HepG2 (cell line): ENCODE results near the gene FGF18. TPM values are rescaled to one million over a fixed set of nuclear protein-coding genes. Genes with fewer than 3 reads are reported as not detected.

Experiments used
- ARHGAP35 ChIP-seq: sonication (generic); formaldehyde crosslinking; IDR thresholded peaks from 2 replicates; pipeline ENCODE4 v1.9.0; 2022; ENCODE audit warnings: mild to moderate bottlenecking, inconsistent platforms, moderate library complexity, missing genetic modification reagents, borderline replicate concordance
- ATF2 ChIP-seq: sonication (generic); formaldehyde crosslinking; IDR thresholded peaks from 2 replicates; pipeline ENCODE4 v1.4.0; 2020; ENCODE audit warnings: missing genetic modification reagents
- CBFB ChIP-seq: sonication (generic); formaldehyde crosslinking; IDR thresholded peaks from 2 replicates; pipeline ENCODE4 v1.4.0; 2020; ENCODE audit warnings: missing genetic modification reagents
- CHD4 ChIP-seq: fragments of 200-600 bp; sonication (generic); IDR thresholded peaks from 2 replicates; pipeline ENCODE4 v1.7.0; 2017; ENCODE audit warnings: mild to moderate bottlenecking, low read length, borderline replicate concordance
- GATAD1 ChIP-seq: IDR thresholded peaks from 2 replicates; pipeline ENCODE4 v1.6.1; 2016; ENCODE audit warnings: missing genetic modification reagents, missing compliant biosample characterization
- HBP1 ChIP-seq: IDR thresholded peaks from 2 replicates; pipeline ENCODE4 v1.6.1; 2016; ENCODE audit warnings: low read depth, control low read depth
- NCOR1 ChIP-seq: fragments of 200-600 bp; sonication (generic); IDR thresholded peaks from 2 replicates; pipeline ENCODE4 v1.7.0; 2017; ENCODE audit warnings: antibody characterized with exemption, low read length, borderline replicate concordance
- POLR2AphosphoS2 ChIP-seq: IDR thresholded peaks from 2 replicates; pipeline ENCODE4 v1.6.1; 2011; ENCODE audit warnings: low read depth, low read length, improper control_type of control experiment
- REST ChIP-seq, 2 experiments: IDR thresholded peaks; 2 replicates each; pipeline ENCODE4 v1.6.1; 2011 to 2012; ENCODE audit warnings: low read length in 2 of 2, borderline replicate concordance in 1 of 2, low read depth in 1 of 2, mild to moderate bottlenecking in 1 of 2, moderate library complexity in 1 of 2
- SKIL ChIP-seq: sonication (generic); formaldehyde crosslinking; IDR thresholded peaks from 2 replicates; pipeline ENCODE4 v1.8.0; 2022; ENCODE audit warnings: missing genetic modification reagents, mild to moderate bottlenecking, moderate library complexity, borderline replicate concordance
- SSRP1 ChIP-seq: IDR thresholded peaks from 2 replicates; pipeline ENCODE4 v1.6.1; 2016; ENCODE audit warnings: control low read depth
- TAF1 ChIP-seq: sonication (generic); formaldehyde crosslinking; IDR thresholded peaks from 2 replicates; pipeline ENCODE4 v1.4.0; 2020; ENCODE audit warnings: missing genetic modification reagents
- YEATS4 ChIP-seq: sonication (generic); formaldehyde crosslinking; IDR thresholded peaks from 2 replicates; pipeline ENCODE4 v1.4.0; 2020; ENCODE audit warnings: missing genetic modification reagents, borderline replicate concordance
- ZFP62 ChIP-seq: sonication (generic); formaldehyde crosslinking; IDR thresholded peaks from 2 replicates; pipeline ENCODE4 v1.4.0; 2020; ENCODE audit warnings: missing genetic modification reagents
- ZNF230 ChIP-seq: sonication (generic); formaldehyde crosslinking; IDR thresholded peaks from 2 replicates; pipeline ENCODE4 v1.4.0; 2020; ENCODE audit warnings: mild to moderate bottlenecking, missing genetic modification reagents
- ZNF232 ChIP-seq: sonication (generic); formaldehyde crosslinking; IDR thresholded peaks from 2 replicates; pipeline ENCODE4 v1.4.0; 2020; ENCODE audit warnings: missing genetic modification reagents, borderline replicate concordance
- ZNF331 ChIP-seq: sonication (generic); formaldehyde crosslinking; IDR thresholded peaks from 2 replicates; pipeline ENCODE4 v1.4.0; 2020; ENCODE audit warnings: missing genetic modification reagents
- ZNF557 ChIP-seq: sonication (generic); formaldehyde crosslinking; IDR thresholded peaks from 2 replicates; pipeline ENCODE4 v1.4.0; 2020; ENCODE audit warnings: missing genetic modification reagents
- ZNF652 ChIP-seq: IDR thresholded peaks from 2 replicates; pipeline ENCODE4 v1.6.1; 2016; ENCODE audit warnings: low read depth, borderline replicate concordance
- ZNF839 ChIP-seq: sonication (generic); formaldehyde crosslinking; IDR thresholded peaks from 2 replicates; pipeline ENCODE4 v1.4.0; 2020; ENCODE audit warnings: missing genetic modification reagents, mild to moderate bottlenecking, borderline replicate concordance
- polyA plus RNA-seq, 8 experiments: library from polyadenylated mRNA; depleted of rRNA in 3 of 8; stranded (reverse) in 7 of 8; unstranded in 1 of 8; fragments of >200 nt; fragmentation: Illumina TruSeq in 4 of 8; extraction: Trizol in 4 of 8; gene quantifications; 2 replicates each; pipeline versions ENCODE4 v1.2.1 to v1.2.3, GENCODE V29; 2011 to 2016; ENCODE audit warnings: low read depth in 4 of 8, missing spikeins in 1 of 8, mixed read lengths in 1 of 8; ENCODE audit not compliant: insufficient read depth in 1 of 8
- total RNA-seq, 5 experiments: library from RNA; depleted of rRNA; stranded (reverse); fragments of >200 nt; fragmentation: Illumina TruSeq; extraction: Trizol; gene quantifications; 2 replicates each; pipeline ENCODE4 v1.2.3, GENCODE V29; 2016; ENCODE audit warnings: low read depth in 1 of 5

Gene FGF18
- total and polyA plus RNA-seq, 2 of the 13 experiments (the other 11 are each of a cell fraction or from before 2014, with no cell fraction given), result not detected

- TF ChIP-seq HBP1 (CRISPR knock-in tag) (no peak; the same call in 1 of the 2 replicates), ZNF331 (CRISPR knock-in tag) (peak; percentile 72), POLR2AphosphoS2 (peak; percentile 91; the same call in 1 of the 2 replicates), ZNF557 (CRISPR knock-in tag) (peak; percentile 76; the same call in 1 of the 2 replicates), CBFB (peak; percentile 68; the same call in 1 of the 2 replicates), REST (IDR thresholded peaks at IDR 0.05; ENCODE audit: borderline replicate concordance in 1 of 2, low read depth in 1 of 2, low read length in 2 of 2) (peak in 1 of 2 experiments; percentile 79; a peak in 2 of 4 replicates), ATF2 (peak; percentile 47; the same call in 1 of the 2 replicates), ZFP62 (CRISPR knock-in tag) (no peak), CHD4 (no peak), NCOR1 (no peak; the same call in 1 of the 2 replicates), SSRP1 (CRISPR knock-in tag) (no peak), ZNF839 (CRISPR knock-in tag) (no peak), ZNF652 (CRISPR knock-in tag) (peak; percentile 46; the same call in 1 of the 2 replicates), ZNF232 (CRISPR knock-in tag) (0 out of 2 replicates have a peak, but pooled peaks have one; percentile 68), YEATS4 (peak; percentile 89), GATAD1 (CRISPR knock-in tag) (peak; percentile 84), SKIL (CRISPR knock-in tag) (no peak), ARHGAP35 (CRISPR knock-in tag) (0 out of 2 replicates have a peak, but pooled peaks have one; percentile 63), TAF1 (CRISPR knock-in tag) (peak; percentile 98), ZNF230 (CRISPR knock-in tag) (no peak)
These were observed 32.0 kb upstream of the FGF18 start, which contains the start of gene NPM1 (continued) for GRCh38 chr5:171387345-171387969.
